Skeletal muscle tissue (tissue), 4 donors: Measurements from ENCODE around the gene PPP2R3B. TPM values are rescaled to one million over a fixed set of nuclear protein-coding genes. Genes with fewer than 3 reads are reported as not detected.

Experiments used
- H3K27ac ChIP-seq: one replicate; pipeline ENCODE4 v1.7.0; 2013; ENCODE audit warnings: mild to moderate bottlenecking, low read depth, low read length, inconsistent platforms
- H3K27me3 ChIP-seq, 3 donors: one replicate each; pipeline ENCODE4 v1.7.0; 2013; ENCODE audit warnings: low read length in 3 of 3; ENCODE audit not compliant: control insufficient read depth in 3 of 3, insufficient read depth in 3 of 3
- H3K36me3 ChIP-seq, 3 donors: one replicate each; pipeline ENCODE4 v1.7.0; 2013; ENCODE audit warnings: low read length in 3 of 3; ENCODE audit not compliant: control insufficient read depth in 3 of 3, insufficient read depth in 3 of 3
- H3K4me1 ChIP-seq, 3 donors: one replicate each; pipeline ENCODE4 v1.7.0; 2013; ENCODE audit warnings: low read length in 3 of 3, mild to moderate bottlenecking in 3 of 3; ENCODE audit not compliant: control insufficient read depth in 3 of 3, insufficient read depth in 3 of 3
- H3K4me3 ChIP-seq, 3 donors: one replicate each; pipeline ENCODE4 v1.7.0; 2013; ENCODE audit warnings: low read length in 3 of 3
- H3K9ac ChIP-seq, 3 donors: one replicate each; pipeline ENCODE4 v1.7.0; 2013; ENCODE audit warnings: low read length in 3 of 3, mild to moderate bottlenecking in 3 of 3, moderate library complexity in 2 of 3, low read depth in 1 of 3
- H3K9me3 ChIP-seq, 3 donors: one replicate each; pipeline ENCODE4 v1.7.0; 2013; ENCODE audit warnings: low read length in 3 of 3; ENCODE audit not compliant: control insufficient read depth in 3 of 3
- total RNA-seq: library from RNA; depleted of rRNA; stranded (reverse); fragments of >200 nt; gene quantifications from one replicate; pipeline ENCODE4 v1.2.3, GENCODE V29; 2014
- donor health status: Osteomylitis.

The PPP2R3B gene
- total RNA-seq, 1 donor from 2014 or later: 172 TPM

DNA sequence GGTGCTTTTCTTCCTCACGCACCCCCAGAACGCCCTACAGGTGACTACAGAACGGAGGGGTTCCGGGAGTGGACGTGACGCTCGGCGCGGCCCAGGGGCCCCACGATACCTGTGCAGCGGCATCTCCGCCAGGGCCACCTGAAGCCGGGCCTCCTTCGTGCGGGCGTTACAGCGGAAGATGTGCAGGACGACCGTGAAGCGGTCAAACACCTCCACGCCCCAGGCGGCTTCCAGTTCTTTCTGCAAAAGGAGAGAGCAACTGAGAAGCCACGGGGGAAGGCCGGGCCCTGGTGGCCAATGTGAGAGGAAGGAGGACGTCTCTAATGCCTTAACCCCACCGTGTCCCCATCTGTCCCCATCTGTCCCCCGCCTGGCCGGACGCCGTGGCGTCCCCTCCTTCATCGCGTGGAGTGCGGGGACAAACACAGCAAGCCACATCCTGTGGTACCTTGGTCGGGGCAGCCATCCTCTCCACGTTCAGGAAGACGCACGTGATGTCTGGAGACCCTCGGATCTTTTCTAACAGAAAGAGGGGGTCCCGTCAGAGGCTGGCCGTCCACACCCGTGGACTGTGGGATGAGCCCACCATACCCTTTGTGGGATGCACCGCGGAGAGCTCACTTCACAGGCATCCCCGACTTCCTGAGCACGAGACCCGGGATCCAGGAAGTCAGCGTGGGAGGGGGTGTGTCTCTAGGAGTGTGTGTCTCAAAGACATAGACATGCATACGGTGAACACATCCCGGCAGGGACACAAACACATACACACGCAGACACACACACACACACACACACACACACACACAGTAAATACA, 71.7 kb downstream of the PPP2R3B start:
- Histone ChIP-seq H3K4me3 (no peak overlapping the region), H3K36me3 (peaks cover 48 to 51% (median 50%) of the 10 kb centered on the region in 3 donors), H3K9ac (no peak overlapping the region), H3K27me3 (no peaks in the 10 kb centered on the region), H3K9me3 (no peaks in the 10 kb centered on the region), H3K4me1 (peaks cover 4 to 14% (median 6%) of the 10 kb centered on the region in 3 donors), H3K27ac (no peak overlapping the region)

DNA sequence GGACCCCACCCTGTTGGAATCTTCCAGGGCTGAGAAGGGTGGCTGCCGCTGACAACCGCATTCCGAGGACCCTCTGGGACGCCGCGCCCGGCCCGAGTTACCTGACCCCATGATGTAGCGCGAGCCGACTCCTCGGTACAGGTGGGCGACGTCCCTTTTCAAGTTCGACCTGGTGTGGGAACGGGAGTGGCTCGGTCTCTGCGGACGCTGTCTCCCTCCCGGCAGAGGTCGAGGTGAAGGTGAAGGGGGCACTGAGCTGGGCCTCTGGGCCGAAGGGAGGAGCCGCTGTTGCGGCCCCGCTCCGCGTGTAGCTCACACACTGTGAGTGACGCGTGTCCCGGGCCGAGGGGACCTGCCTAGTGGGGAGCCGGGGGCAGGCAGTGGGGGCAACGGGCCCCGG, 72.7 kb downstream of the PPP2R3B start:
- Histone ChIP-seq H3K36me3 (peaks cover 52 to 56% (median 55%) of the 10 kb centered on the region in 3 donors), H3K4me1 (peaks cover 0 to 9% (median 2%) of the 10 kb centered on the region in 3 donors), H3K9me3 (no peaks in the 10 kb centered on the region), H3K4me3 (no peak overlapping the region), H3K27me3 (no peaks in the 10 kb centered on the region), H3K9ac (no peak overlapping the region), H3K27ac (no peak overlapping the region)

DNA sequence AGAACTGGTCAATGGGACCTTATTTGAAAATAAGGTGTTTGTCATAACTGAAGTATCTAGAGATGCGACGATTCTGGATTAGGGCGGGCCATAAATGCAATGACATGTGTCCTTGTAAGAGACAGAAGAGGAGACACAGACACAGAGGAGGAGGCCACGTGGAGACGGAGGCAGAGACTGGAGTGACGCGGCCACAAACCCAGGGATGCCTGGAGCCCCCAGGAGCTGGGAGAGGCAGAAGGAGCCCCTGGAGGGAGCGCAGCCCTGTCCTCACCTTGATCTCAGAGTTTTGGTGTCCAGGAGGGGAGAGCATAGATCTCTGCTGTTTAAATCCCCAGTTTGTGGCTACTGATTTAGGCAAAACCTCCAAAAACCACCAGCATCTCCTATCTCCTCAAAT, 73.2 kb downstream of the PPP2R3B start:
- Histone ChIP-seq H3K27ac (no peak overlapping the region), H3K9ac (no peak overlapping the region), H3K9me3 (no peaks in the 10 kb centered on the region), H3K27me3 (no peaks in the 10 kb centered on the region), H3K4me1 (peaks cover 0 to 9% (median 2%) of the 10 kb centered on the region in 3 donors), H3K4me3 (no peak overlapping the region), H3K36me3 (peaks cover 55 to 58% (median 57%) of the 10 kb centered on the region in 3 donors)

DNA sequence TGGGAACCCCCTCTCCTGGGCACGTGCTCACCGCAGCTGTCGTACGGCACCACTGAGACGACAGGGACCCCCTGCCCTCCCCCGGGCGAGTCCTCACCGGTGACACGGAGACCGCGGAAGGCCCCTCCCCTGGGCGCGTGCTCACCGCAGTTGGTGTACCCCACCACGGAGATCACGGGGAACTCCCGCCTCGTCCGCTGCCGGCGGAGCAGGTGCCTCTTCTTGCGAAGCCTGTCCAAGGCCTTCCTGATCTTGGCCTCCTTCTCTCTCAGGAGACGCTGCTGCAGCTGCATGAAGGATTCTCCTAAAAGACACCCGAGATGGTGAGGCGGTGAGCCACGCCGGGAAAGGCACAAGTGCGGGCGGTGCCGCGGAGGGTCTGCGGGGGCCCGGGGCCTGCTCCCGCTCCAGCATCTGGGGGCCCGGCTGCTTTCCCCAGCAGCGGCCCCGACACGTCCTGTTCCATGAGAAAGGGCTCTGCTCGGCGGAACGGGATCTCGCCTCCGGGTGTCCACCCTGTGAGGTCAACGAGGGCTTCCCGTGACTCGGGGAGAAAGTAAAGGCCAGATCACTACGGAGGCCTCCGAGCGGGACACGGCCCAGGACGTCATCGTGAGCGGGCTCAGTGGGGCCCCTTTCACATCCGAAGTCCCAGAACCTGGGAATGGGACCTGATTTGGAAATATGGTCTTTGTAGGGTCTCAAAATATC, 73.9 kb downstream of the PPP2R3B start:
- Histone ChIP-seq H3K27ac (no peak overlapping the region), H3K36me3 (peaks cover 61 to 63% (median 62%) of the 10 kb centered on the region in 3 donors), H3K4me1 (peaks cover 0 to 9% (median 2%) of the 10 kb centered on the region in 3 donors), H3K27me3 (no peaks in the 10 kb centered on the region), H3K9ac (no peak overlapping the region), H3K4me3 (no peak overlapping the region), H3K9me3 (no peaks in the 10 kb centered on the region)

DNA sequence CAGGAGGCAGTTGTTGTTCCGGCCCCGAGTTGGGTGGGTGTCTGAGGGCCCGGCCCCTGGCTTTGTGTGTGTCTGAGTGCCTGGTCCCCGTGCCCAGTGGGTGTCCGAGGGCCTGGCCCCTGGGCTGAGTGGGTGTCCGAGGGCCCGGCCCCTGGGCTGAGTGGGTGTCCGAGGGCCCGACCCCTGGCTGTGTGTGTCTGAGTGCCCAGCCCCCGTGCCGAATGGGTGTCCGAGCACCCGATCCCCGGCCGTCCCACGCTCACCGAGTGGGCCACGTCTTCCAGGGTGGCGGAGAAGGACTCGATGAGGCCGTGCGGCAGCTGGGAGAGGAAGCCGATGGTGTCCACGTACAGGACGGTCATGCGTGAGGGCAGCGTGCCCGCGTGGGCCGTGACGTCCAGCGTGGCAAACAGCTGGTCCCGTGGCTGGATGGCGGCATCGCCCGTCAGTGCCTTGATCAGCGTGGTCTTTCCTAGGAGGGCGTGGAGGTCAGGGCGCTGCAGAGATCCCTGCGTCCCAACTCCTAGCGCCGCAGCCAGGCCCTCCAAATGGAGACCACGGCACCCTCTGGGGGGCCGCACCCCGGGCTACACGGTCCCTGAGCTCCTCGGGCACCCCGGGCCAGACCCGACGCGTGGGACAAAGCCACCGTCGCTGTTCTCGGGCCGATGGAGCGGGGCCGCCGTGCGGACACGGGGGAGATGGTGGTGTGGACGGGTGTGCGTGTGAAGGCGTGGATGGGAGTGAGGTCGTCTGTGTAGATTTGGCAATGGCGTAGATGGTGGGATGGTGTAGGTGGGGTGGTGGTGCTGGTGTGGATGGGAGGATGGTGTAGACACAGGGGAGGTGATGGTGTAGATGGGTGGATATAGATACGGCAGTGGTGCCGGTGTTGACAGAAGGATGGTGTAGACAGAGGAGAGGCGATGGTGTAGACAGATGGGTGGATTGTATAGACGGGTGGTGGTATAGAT, 75.3 kb downstream of the PPP2R3B start:
- Histone ChIP-seq H3K9me3 (no peaks in the 10 kb centered on the region), H3K4me1 (peaks cover 0 to 4% (median 0%) of the 10 kb centered on the region in 3 donors), H3K4me3 (no peak overlapping the region), H3K27ac (no peak overlapping the region), H3K9ac (no peak overlapping the region), H3K27me3 (no peaks in the 10 kb centered on the region), H3K36me3 (peaks cover 68 to 72% (median 71%) of the 10 kb centered on the region in 3 donors)

DNA sequence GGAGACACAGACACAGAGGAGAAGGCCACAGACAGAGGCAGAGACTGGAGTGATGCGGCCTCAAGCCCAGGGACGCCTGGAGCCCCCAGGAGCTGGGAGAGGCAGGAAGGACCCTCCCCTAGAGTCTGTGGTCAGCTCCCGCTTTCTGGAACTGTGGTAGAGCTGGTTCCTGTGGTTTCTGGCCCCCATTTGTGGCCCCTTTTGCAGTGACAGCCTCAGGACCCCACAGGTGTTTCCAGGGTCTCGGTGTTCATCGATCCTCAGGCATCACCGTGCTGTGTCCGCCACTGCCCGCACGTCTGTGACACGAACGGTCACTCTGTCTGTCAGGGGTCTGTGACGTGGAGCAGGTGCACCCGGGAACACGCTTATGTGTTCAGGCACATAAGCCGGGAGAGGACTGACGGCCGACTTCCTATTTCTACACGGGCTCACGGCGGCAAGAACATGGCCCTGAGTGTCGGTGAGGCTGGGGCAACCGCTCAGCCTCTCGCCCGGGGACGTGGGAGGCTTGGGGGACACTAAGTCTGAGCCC, 76.0 kb downstream of the PPP2R3B start:
- H3K36me3 ChIP-seq: peaks cover 72 to 79% (median 76%) of the 10 kb centered on the region in 3 donors

DNA sequence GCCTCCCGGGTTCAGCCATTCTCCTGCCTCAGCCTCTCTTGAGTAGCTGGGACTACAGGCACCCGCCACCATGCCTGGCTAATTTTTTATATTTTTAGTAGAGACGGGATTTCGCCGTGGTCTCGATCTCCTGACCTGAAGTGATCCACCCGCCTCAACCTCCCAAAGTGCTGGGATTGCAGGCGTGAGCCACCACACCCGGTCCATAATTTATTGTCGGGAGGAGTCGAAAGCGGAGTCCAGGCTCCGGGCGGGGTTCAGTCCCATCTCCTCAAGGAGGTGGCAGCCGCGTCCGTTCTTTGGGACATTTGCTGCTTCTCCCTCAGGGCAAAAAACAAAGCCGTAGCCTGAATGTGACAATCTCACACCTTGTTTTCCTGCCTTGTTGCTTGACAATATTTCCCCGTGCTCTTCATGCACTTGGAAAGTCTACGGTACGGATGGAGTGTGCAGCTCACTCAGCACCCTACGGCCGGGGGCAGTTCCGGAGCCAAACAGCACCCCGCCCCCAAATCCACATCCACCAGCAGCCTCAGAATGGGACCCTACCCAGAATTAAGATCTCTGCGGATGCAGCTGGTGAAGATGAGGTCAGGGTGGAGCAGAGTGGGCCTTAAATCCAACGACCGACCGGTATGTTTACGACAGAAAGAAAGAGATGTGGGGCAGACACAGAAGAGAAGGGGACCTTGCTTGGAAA, 77.7 kb downstream of the PPP2R3B start:
- Histone ChIP-seq H3K27me3 (no peaks in the 10 kb centered on the region), H3K9ac (no peak overlapping the region), H3K36me3 (peaks cover 70 to 76% (median 74%) of the 10 kb centered on the region in 3 donors), H3K4me1 (no peaks in the 10 kb centered on the region), H3K4me3 (no peak overlapping the region), H3K27ac (no peak overlapping the region), H3K9me3 (no peaks in the 10 kb centered on the region)

More for the DNA sequence above, 76.0 kb downstream of the PPP2R3B start:
- no peak overlapping the region for H3K9ac ChIP-seq
- no peaks in the 10 kb centered on the region for H3K27me3 ChIP-seq
- no peaks in the 10 kb centered on the region for H3K9me3 ChIP-seq
- H3K27ac ChIP-seq: no peak overlapping the region
- no peak overlapping the region for H3K4me3 ChIP-seq
- no peaks in the 10 kb centered on the region for H3K4me1 ChIP-seq

- peaks cover 58 to 68% (median 65%) of the 10 kb centered on the region in 3 donors for H3K36me3 ChIP-seq
- no peaks in the 10 kb centered on the region for H3K4me1 ChIP-seq
Observed at GRCh38 chrX:307261-308111, 79.2 kb downstream of the PPP2R3B start.

More at GRCh38 chrX:307261-308111, 79.2 kb downstream of the PPP2R3B start:
- Histone ChIP-seq H3K9me3 (no peaks in the 10 kb centered on the region), H3K4me3 (no peak overlapping the region), H3K27ac (no peak overlapping the region), H3K27me3 (no peaks in the 10 kb centered on the region), H3K9ac (no peak overlapping the region)
